SKM-1 treated with dmso at 0.1 percent for 144 hours (cell line): ENCODE results near the gene BAD.

Source experiments
- DNase-seq: peaks from one replicate; lab custom pipeline; 2025; ENCODE audit not compliant: unreplicated experiment; lab: John Stamatoyannopoulos, UW

BAD gene

GRCh38 chr11:64232967-64233315, 51.5 kb downstream of the BAD start:
- no peak for DNase-seq

GRCh38 chr11:64232182-64232966, 52.1 kb downstream of the BAD start:
- DNase-seq: no peak

- no peak for DNase-seq
These were observed 52.9 kb downstream of the BAD start for GRCh38 chr11:64231546-64231945.

- DNase-seq: no peak
These were observed 53.5 kb downstream of the BAD start for GRCh38 chr11:64230985-64231365.

GRCh38 chr11:64230171-64230984, 54.1 kb downstream of the BAD start, which contains the start of gene DNAJC4:
TSS of gene DNAJC4 (plus strand) at chr11:64230548. CDS start at chr11:64230855, 307 bp downstream.
- no peak for DNase-seq

GRCh38 chr11:64229744-64230170, 54.7 kb downstream of the BAD start:
- DNase-seq: no peak

- no peak for DNase-seq
These were observed 55.2 kb downstream of the BAD start for GRCh38 chr11:64229090-64229743.

- no peak for DNase-seq
These were observed 57.0 kb downstream of the BAD start for GRCh38 chr11:64227405-64227956.

- no peak for DNase-seq
These were observed 57.9 kb downstream of the BAD start for GRCh38 chr11:64226507-64227051.

- DNase-seq: peak; percentile 59
These were observed 58.6 kb downstream of the BAD start, which contains the start of the genes NUDT22 and TRPT1 for GRCh38 chr11:64225608-64226506. TSS of gene NUDT22 (plus strand) at chr11:64226274. CDS start at chr11:64226653, 379 bp downstream. TSS of gene TRPT1 (minus strand) at chr11:64226186. CDS start at chr11:64225860, 326 bp downstream.

- no peak for DNase-seq
These were observed 59.4 kb downstream of the BAD start for GRCh38 chr11:64224891-64225607.

GRCh38 chr11:64224151-64224890, 60.1 kb downstream of the BAD start:
- no peak for DNase-seq

GRCh38 chr11:64223001-64223651, 61.3 kb downstream of the BAD start:
- no peak for DNase-seq

- no peak for DNase-seq
These were observed 61.8 kb downstream of the BAD start for GRCh38 chr11:64222651-64223000.

- no peak for DNase-seq
These were observed 63.7 kb downstream of the BAD start for GRCh38 chr11:64220798-64221197.

- no peak for DNase-seq
These were observed 64.2 kb downstream of the BAD start for GRCh38 chr11:64220271-64220670.
